GM19023 (cell line): ENCODE data around the gene EXOC8.

Experiments
- ATAC-seq: cut with Tn5 transposase; IDR thresholded peaks from one replicate; pipeline ENCODE4 v1.9.1; 2021; ENCODE audit warnings: mild to moderate bottlenecking, moderate library complexity; ENCODE audit not compliant: unreplicated experiment

The EXOC8 gene, protein sequence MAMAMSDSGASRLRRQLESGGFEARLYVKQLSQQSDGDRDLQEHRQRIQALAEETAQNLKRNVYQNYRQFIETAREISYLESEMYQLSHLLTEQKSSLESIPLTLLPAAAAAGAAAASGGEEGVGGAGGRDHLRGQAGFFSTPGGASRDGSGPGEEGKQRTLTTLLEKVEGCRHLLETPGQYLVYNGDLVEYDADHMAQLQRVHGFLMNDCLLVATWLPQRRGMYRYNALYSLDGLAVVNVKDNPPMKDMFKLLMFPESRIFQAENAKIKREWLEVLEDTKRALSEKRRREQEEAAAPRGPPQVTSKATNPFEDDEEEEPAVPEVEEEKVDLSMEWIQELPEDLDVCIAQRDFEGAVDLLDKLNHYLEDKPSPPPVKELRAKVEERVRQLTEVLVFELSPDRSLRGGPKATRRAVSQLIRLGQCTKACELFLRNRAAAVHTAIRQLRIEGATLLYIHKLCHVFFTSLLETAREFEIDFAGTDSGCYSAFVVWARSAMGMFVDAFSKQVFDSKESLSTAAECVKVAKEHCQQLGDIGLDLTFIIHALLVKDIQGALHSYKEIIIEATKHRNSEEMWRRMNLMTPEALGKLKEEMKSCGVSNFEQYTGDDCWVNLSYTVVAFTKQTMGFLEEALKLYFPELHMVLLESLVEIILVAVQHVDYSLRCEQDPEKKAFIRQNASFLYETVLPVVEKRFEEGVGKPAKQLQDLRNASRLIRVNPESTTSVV

DNA sequence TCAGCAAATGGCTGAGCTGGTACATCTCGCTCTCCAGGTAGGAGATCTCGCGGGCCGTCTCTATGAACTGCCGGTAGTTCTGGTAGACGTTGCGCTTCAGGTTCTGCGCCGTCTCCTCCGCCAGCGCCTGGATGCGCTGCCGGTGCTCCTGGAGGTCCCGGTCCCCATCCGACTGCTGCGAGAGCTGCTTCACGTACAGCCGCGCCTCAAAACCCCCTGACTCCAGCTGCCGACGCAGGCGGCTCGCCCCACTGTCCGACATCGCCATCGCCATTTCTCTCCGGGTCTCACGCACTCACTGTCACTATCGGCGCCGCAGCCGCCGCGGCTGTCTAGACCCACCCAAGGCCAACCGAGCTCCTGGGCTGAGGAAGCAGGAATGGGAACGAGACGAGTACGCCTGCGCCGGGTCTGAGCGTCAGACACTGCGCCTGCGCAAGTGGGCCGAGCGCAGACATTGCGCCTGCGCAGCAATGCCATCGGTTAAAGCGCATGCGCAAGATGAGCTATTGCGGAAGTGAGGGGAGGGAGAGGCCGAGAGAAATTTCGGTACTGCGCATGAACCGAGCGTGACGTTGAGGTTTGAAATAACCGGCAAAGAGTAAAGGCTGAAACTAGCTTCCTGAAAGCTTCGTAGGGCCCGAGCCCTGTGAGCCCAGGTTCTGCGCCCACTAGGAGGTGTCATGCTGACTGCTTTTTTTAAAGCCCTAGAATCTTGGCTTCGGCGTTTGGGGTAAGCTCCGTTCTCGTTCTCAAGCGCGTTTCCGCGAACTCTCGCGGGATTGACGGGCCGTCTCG, at the start of gene EXOC8:
EXOC8 (minus strand) TSS at position 381 of the 798 bp plus-strand sequence; CDS start at position 274, 107 bp downstream.
- ATAC-seq, result peak; percentile 76

DNA sequence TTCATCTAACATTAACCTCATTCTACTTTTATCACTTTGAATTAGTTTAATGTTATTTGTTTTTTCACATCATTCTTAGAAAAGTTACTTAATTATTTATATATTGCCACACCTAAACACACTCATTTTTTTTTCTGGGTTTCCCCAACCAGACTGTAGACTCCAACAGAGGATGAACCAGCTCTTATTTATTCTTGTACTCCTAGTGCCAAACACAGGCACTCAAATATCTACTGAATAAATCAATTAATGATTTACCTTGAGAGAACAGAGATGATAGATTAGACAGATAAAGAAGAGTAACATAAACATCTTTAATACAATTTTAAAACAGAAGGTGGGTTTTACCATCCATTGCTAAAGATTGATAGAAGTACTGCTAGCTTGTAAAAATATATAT, 48.8 kb upstream of the EXOC8 start:
- ATAC-seq, result no peak

DNA sequence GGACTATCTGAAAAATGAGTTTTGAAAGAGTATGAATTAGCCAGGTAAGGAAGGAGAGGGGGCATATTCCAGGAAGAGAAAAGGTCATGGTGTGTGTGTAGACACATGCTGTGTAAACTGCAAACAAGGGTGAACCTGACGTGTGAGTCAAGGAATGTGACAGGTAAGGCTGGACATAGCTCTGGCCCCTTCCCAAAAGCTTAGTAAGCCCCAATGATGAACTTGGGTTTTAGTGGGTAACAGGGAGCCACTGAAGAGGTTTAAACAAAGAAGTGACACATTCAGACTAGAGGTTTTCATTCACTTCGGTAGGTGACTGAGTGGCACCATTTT, 47.7 kb upstream of the EXOC8 start:
- no peak for ATAC-seq

DNA sequence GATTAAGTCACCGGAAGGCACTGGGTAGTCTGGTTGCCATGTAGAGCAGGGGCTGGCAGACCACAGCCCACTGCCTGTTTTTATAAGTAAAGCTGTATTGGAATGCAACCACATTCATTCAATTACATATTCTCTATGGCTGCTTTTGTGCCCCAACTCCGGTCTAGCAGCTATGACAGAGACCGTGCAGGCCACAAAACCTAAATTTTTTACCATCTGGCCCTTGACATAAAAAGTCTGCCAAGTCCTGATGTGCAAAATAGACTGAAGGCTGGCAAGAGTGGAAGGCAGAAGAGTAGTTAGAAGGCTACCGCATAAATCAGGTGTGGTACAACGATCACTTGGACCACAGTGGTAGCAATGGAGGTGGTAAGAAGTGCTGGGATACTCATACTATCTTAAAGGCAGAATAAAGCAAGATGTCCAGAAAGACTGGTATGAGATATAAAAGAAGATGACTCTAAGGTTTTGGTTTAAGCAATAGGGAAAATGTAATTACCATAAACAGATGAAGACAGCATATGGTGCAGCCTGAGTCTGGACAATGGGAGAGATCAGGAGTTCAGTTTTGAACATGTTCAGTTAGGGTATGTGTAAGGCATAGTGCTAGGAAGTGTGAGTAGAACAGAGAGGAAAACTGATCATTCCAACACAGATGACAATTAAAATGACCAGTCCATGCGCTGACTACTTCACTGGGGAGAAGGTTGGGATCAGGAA, 47.2 kb upstream of the EXOC8 start:
- ATAC-seq, result no peak

DNA sequence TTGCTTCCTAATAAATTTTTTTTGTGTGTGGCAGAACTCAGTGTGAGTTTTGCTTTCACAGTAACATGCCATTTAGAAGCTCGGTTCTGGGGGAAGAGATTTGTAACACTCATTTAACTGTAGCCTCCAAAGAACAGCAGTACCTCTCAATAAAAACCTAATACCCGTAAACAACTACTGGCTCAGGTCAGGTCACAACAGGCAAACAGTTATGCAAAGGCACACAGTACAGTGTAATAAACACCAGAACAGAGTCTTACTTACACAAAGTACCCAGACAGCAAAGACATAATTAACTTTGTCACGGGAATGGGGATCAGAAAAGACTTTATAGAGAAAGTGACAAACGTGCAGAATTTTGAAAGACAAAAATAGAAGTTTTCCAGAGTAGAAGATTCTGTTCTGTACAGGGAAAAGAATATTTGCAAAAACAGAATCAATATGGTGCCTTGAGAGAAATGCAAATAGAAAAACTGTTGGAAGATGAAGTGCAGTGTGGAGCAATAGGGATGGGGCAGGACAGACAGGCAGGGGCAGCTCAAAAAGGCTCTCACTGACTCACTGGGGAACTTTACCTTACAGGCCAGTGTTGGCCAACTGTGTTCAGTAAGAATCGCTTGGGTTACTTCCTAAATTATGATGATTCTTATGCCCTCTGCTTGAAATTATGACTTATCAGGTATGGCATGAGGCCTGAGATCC, 45.7 kb upstream of the EXOC8 start:
- ATAC-seq, result no peak

DNA sequence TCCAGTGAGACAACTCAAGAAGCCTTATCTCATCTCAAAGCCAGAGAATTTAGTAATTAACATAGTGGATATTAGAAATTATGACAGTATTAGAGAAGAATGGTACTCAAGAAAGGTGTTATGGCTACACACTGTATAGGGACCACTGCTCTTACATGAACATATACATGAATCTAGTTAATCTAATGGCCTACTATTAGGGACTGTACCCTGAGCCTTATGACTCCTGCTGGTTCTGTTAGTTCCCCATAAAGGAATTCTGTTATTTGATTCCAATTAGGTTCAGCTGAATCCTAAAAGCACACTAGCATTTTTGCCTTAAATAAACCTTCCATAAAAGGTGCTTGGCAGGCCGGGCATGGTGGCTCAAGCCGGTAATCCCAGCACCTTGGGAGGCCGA, 44.8 kb upstream of the EXOC8 start:
- no peak for ATAC-seq

DNA sequence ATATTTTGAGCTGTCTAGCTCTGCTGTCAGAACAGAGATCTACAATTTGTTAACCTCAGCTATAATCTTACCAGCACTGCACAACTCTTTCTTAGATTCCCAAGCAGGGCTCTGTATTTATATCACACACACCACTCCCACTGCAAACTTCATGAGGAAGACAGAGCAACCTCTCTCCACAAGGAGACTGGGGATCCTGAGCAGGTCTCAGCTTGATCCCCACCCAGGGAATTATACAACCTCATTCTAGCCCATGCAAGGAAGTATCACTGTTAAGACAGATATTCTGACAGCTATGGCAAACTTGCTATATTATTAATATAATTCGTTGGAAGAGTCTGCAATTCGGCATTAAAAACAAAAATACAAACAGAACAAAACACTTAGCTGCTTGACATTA, 44.1 kb upstream of the EXOC8 start:
- no peak for ATAC-seq

DNA sequence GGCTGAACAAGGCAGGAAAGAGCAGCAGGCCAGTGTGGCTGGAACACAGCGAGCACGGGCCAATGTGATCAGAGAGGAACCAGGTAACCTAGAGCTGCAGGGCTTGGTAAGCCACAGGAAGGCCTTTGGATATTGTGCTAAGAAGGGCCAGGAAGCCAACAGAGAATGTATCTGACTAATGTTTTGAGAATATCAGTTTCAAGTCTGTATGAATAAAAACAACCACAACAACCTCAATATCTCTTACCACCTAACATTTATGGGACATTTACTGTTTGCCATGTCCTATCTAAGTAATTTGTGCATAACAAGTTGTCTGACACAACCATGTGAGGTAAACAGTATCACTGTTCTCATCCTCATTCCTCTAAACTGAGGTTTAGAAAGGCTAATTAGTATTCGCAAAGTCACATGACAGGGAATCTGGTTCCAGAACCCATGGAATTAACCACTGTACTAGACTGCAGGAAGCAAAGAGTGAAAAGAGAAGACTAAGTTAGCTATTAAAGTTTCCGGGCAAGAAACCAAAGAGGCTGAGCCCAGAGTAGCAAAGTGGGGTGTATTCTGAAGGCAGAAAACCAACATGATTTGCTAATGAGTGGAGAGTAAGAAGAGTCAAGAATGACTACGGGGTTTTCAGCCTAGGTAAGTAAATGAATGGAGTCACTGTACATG, 39.4 kb upstream of the EXOC8 start:
- ATAC-seq, result no peak

DNA sequence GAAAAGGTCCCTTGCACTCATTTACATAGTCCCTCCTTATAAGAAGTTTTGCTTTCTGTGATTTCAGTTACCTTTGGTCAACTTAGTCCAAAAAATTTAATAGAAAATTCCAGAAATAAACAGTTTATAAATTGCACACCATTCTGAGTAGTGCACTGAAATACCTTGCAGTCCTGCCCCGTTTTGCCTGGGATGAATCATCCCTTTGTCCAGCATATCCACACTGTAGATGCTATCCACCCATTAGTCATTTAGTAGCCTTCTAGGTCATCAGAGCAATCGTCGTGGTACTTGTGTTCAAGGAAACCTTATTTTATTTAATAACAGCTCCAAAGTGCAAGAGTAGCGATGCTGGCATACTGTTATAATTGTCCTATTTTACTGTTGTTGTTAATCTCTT, 38.4 kb upstream of the EXOC8 start:
- ATAC-seq, result no peak

DNA sequence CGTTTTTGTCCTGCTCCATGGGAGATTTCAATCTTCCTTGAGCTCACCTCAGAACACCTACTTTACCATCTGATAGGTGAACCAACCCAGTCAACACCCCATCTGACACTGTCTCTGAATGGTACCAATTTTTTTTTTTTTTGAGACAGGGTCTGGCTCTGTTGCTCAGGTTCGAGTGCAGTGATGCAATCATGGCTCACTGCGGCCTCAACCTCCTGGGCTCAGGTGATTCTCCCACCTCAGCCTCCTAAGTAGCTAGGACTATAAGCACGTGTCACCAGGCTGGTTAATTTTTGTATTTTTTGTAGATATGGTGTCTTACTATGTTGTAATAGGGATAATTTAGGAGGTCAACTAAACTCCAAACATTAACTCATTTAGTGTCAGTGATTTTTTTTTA, 36.7 kb upstream of the EXOC8 start:
- ATAC-seq, result no peak

DNA sequence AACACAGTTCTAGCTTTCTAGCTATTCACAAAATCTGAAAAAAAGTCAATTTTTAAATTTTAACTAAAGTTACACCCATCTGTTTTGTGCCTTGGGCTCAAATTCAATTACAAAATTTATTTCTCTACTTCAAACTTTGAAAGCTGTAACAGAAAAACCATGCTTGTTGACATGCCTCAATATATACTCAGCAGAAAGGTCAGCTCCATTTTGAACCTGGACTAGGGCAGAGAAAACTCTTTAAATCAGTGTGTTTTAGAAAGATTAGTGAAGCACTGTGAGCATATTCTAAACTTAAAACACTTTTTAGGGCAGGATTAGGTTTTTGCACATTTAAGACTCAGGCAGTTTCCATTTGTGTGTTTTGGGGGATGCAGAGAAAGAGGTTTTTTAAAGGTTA, 34.8 kb upstream of the EXOC8 start:
- ATAC-seq, result no peak

DNA sequence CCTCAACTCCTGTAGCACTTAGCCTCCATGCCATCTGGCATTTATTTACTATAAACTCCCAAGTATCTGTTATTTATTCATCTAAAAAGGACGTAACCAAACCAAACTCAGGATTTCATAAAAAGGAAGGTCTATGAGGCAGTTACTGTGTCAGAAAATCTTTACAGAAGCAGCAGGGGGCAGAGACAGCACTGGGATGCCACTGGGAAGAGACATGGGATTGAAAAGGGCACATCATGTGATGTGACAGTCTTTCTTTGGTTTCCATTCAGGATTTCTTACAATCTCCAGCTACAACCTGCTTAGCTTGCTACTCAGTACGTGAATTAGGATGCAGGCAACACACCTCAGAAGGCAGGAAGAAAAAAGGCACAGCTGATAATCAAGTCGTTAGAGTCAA, 31.6 kb upstream of the EXOC8 start:
- ATAC-seq, result no peak

DNA sequence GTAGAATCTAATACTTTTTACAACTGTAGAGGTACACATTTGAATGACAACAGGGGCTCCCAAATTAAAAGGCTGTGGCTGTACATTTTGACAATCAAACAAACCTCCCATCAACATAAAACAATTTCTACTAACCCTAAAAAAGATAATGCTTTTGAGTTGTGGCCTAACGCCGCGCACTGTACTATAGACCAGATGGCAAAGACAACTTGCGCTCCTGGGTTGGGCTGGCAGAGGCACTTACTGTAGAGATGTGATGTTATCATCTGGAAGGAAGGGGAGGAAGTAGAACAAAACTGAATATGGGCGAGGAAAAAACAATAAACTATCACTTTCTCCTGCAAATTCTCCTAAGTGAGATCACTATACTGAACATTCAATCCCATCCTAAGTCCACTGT, 26.5 kb upstream of the EXOC8 start:
- ATAC-seq, result no peak

DNA sequence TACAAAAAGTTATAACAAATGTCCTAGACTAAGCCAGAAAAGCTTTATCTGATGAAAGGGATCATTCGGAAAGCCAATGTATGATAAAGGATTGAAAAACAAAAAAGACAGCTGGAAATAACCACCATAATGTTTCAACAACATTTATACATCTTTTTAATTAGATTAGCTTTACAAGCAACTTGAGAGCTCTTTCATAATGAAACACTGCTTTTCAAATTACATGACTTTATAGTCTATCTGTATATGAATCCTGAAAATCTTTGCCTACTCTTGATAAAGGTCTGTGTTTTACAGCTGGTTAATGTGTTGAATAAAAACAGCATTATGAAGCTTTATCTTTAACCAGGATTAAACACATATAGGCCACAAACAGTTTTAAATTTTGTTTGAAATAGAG, 26.0 kb upstream of the EXOC8 start:
- ATAC-seq, result no peak

DNA sequence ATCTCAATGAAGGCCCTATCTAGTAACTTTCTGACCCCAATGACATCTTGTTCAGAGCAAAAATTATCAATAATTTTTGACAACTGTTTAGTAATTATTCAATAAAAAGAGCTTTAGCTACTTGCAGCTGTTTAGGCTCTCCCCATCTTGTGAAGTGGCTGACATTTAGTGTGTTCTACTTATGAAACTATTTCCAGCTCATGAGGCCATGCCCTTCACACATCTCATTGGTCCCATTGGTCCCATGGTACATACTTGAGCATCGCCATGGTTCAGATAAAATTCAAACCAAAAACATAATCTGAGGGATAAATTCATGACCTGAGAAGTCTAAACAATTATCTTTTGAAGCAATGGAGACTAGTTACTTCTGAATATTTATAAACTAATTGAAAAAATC, 24.7 kb upstream of the EXOC8 start:
- no peak for ATAC-seq

DNA sequence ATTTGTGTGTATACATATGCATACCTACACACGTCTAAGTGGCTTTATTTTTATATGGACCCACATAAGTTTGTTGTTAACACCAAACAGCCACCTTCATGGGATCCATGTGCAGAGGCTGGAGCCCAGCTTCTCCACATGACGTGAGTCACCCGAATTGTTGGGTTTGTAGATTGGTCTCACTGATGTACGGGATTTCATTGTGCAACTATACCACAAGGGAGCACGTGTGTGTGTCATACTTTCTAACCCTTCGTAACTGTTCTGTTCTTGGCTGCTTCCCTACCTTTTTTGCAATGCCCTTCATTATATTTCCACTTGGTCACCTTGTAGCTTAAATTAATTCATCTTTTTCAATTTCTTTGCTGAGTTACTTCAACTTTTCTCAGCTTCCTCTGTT, 21.5 kb upstream of the EXOC8 start:
- ATAC-seq, result no peak

DNA sequence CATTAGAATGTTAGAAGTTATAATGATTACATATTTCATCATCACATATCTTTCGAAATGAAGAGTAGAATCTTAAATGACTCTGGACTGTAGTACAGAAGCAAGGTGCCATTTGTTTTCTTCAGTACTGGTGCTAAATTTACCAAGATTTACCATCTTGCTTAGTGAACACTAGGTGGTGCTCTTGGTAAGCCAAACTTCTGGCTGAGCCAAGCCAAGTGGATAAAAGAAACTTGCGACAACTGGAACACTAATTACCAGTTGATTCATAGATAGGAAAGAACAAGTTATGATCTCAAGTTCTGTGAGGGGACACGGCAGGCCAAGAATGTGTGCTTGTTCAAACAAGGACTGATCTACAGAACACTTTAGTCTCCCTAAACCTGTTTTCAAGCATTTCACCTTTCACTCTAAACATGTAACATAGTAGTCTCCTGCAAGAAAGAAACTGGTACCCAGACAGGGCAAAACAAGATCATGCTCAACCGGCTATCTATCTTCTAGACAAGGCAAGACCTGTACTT, 20.2 kb upstream of the EXOC8 start:
- peak; percentile 79 for ATAC-seq

DNA sequence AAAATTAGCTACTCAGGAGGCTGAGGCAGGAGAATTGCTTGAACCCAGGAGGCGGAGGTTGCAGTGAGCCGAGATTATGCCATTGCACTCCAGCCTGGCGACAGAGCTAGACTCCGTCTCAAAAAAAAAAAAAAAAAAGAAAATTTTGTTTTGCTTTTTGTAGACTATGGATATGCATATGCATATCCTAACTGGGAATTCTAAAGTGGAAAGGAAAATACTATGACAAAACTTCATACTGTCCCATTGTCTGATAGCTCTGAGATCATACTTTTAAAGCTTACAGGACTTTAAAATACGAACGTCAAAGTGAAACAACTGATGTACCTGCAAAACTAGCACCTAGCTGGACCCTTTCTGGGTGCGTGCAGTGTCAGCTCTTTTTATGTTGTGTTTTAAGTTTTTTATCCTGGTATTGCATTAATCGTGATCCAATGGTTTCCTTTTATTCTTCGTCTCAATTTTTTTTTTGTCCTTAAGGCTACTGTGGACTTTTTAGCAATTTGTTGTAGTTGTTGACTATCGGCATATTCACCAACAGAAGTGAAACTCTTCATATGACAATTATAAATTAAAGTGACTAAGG, 19.6 kb upstream of the EXOC8 start:
- ATAC-seq, result no peak

DNA sequence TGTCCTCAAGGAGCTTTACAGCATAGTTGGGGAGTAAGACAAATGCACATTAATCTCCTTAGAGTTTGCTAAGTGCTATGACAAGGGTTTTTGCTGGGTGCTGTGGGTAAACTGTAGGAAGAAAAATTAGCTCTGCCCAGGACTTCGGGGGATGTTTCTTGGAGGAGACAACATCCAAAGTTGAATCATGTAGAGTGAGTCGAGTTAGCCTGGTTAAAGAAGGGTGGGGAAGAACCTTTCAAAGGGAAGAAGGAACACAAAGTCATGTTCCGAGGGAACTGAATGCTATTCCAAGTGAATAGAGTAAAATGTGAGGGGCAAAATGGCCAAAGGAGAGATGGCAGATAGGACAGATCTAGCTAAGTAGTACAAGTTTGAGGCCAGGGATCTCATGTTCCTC, 17.5 kb upstream of the EXOC8 start:
- ATAC-seq, result no peak
